MM.1S (cell line): Measurements from ENCODE around the gene BACE1.

ENCODE experiments used
- EZH2 ChIP-seq: fragments of 300-600 bp; sonication (generic); optimal IDR thresholded peaks from 2 replicates; pipeline ENCODE3; 2017; ENCODE audit warnings: low read depth, mild to moderate bottlenecking, antibody characterized with exemption, low read length, mixed read lengths
- TF ChIP-seq, protein P1 (sequence below): fragments of 300-600 bp; sonication (generic); IDR thresholded peaks from 2 replicates; pipeline ENCODE4 v1.5.1; 2016; ENCODE audit warnings: antibody characterized with exemption, low read length, mixed read lengths

DNA sequence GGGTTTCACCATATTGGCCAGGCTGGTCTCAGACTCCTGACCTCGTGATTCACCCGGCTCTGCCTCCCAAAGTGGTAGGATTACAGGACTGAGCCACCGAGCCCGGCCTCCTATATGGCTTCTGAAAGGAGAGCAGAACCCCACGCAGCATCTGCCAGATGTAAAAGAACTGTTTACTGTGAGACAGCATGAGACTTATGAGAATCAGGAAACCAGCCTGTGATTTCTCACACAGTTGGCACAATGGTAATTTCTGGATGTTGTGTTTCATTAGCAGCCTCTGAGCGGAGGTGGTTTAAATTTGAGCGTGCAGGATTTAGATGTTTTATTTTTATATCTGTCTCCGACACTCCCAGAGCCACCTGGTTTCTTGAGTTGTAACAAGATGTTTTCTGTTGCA is 45.4 kb upstream of the BACE1 start:
- TF ChIP-seq, protein P1, sequence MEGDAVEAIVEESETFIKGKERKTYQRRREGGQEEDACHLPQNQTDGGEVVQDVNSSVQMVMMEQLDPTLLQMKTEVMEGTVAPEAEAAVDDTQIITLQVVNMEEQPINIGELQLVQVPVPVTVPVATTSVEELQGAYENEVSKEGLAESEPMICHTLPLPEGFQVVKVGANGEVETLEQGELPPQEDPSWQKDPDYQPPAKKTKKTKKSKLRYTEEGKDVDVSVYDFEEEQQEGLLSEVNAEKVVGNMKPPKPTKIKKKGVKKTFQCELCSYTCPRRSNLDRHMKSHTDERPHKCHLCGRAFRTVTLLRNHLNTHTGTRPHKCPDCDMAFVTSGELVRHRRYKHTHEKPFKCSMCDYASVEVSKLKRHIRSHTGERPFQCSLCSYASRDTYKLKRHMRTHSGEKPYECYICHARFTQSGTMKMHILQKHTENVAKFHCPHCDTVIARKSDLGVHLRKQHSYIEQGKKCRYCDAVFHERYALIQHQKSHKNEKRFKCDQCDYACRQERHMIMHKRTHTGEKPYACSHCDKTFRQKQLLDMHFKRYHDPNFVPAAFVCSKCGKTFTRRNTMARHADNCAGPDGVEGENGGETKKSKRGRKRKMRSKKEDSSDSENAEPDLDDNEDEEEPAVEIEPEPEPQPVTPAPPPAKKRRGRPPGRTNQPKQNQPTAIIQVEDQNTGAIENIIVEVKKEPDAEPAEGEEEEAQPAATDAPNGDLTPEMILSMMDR, result no peak
- no peak for TF ChIP-seq EZH2
